GM19238 (cell line): ENCODE data around the gene HMGB4.

Experiments
- DNase-seq: peaks from one replicate; pipeline ENCODE4 v3.0.0; 2011; ENCODE audit warnings: low spot score; ENCODE audit not compliant: insufficient read length

Gene HMGB4

GRCh38 chr1:33863779-33864178, at the start of gene HMGB4:
HMGB4 (plus strand) TSS chr1:33864079; CDS start chr1:33864192, 113 bp downstream.
- DNase-seq: no peak

DNA sequence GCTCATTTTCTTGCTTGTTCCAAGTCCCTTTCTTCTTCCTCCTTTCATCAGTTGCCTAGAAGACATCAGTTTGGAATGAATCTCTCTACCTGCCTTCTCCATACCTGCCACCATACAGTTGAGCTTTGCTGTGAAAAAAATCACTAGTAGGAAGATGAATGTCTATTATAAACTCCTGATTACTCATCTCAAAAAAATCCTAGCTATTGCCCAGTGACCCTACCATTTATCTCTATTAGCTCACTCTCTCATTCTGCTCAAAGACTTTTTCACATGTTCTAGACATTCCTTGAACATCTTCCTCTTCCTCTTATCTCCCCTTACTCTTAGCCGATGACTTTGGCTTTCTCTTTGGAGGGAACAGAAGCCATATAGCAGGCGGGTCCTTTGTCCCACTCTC, 49.7 kb upstream of the HMGB4 start:
- DNase-seq: no peak

- DNase-seq: no peak
These were observed 48.8 kb upstream of the HMGB4 start for GRCh38 chr1:33815061-33815460.

DNA sequence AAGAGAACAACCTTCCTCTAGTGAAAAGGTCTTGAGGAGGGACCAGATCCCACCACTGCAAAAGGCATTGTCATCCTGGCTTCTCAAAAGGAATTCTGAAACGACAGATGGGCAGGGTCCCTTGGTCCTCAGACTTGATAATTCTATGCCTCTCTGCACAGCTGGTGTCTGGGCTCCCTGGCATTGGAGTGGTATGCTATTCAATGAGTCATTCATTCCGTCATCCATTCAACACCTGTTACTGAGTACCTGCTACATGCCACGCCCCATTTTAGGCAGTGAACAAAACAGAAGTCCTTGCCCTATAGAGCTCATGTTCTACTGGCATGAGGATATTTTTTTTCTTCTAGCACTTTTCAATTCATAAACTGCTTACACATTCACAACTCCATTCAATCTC, 45.8 kb upstream of the HMGB4 start:
- DNase-seq: no peak

DNA sequence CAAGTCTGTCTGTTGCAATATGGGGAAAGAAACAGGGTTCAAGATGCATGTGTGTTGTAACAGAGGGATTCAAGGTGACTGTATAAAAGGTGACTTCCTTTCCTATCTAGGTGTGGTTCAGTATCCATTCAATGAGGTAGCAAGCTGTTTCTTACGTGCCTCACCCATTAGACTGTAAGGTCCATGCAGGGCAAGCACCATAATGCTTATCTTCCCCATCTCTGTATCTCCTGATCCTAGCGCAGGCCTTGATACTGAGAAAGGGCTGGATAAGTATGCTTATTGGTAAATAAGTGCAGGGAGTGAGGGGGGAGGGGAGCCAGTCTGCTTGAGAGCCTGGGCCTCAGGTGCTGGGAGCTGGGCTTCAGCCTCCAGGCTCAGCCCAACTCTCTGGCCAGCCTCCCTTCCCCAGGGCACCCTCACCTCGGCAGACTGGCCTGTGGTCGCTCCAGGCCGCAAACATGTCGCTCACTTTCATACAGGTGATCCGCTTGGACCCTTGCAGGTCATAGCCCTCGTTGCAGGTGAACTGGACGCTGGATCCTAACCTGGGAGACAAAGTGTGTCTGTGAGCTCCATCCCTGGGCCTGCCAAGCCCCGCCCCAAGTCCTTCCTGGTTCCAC, 44.5 kb upstream of the HMGB4 start:
- DNase-seq: no peak

DNA sequence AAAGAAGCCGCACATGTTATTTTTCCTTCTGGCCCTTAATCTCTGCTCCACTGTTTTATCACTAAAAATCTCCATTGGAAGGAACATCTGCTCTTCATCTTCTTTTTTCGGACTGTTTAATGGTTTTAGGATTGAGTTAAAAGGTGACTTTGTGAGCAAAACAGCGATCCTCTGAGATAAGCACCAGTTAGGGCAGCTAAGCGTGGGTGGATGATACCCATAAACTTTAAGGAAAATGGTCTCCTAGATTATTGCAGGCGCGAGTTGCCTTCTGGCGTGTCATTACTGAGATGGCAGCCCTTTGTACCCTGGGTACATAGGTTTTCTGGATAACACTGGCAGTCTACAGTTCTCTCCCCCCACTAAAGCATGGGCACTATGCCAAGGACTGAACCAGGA, 44.0 kb upstream of the HMGB4 start:
- no peak for DNase-seq

GRCh38 chr1:33820804-33821203, 43.1 kb upstream of the HMGB4 start:
- DNase-seq: no peak

DNA sequence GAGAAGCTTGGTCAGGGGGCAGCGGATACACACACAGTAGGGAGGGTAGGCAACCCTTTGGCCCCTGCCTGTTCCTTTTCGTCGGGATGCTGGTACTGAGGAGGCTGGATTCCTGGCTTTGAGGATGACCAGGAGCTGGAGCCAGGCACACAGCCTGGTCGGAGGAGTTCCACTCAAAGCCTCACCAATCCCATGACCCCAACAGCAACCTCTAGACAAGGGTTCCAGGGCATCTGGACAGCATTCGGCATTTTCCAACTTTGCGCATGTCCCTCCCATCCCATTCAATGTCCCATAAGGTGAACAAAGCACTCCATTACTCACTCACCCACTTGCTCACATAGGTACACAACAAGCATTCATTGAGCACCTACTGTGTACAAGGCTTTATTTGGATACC, 42.6 kb upstream of the HMGB4 start:
- DNase-seq: no peak

- no peak for DNase-seq
These were observed 41.5 kb upstream of the HMGB4 start for GRCh38 chr1:33822396-33822795.

GRCh38 chr1:33823401-33823800, 40.5 kb upstream of the HMGB4 start:
- DNase-seq: no peak

- DNase-seq: no peak
These were observed 40.0 kb upstream of the HMGB4 start for GRCh38 chr1:33823830-33824229.

DNA sequence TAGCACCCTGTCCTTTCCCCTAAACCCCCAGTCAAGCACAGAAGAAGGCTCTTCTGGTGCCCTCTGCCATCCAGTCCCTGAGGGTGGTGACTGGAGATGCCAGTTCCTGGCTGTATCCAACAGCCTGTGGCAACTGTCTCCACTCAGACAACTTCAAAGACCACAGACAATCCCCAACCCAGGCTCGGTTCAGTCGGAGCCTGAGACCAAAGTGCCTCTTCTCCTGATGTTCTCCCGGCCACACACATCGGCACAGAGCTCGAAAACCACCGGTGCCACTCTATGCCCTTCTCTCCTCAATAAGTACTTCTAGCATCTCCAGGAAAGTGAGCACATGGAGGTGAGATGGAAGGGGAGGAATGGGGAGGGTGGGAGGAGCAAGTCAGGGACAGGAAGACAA, 39.6 kb upstream of the HMGB4 start:
- DNase-seq: no peak

DNA sequence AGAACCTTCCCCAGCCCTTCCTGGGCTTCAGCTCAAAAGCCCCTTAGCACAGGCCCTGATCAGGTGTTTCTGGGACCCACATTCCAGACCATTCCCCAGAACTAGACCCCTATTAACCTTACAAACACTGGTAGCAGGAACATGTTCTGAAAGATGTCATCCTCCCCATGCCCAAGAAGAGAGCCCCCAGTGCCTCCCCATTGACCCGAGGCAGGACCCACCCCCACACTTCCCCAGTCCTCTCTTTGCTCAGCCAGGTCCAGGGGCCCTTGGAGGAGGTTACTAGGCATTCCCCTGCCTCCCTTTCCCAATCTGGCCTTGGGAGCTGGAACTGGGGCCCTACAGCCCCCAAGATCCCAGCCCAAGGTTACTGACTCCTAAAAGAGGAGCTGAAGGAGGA, 38.9 kb upstream of the HMGB4 start:
- no peak for DNase-seq

GRCh38 chr1:33825506-33825905, 38.4 kb upstream of the HMGB4 start:
- DNase-seq: no peak

GRCh38 chr1:33826311-33826710, 37.6 kb upstream of the HMGB4 start:
- DNase-seq: no peak

DNA sequence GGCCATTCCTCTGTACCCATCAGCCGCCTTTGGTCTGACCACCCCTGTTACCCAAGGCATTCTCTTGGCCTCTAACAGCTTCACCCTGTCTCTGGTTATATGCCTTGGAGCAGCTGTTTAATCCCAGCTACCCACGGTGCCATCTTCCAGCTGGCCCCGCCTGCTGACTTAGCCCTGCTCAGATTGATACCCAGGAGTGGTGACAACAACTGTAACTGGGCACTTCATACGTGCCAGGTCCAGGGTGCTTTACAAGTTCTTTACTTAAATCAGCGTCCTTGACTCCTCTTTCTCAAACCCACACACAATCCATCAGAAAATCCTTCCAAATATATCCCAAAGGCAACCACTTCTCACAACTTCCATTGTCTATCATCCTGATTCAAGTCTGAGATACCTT, 37.2 kb upstream of the HMGB4 start:
- no peak for DNase-seq

DNA sequence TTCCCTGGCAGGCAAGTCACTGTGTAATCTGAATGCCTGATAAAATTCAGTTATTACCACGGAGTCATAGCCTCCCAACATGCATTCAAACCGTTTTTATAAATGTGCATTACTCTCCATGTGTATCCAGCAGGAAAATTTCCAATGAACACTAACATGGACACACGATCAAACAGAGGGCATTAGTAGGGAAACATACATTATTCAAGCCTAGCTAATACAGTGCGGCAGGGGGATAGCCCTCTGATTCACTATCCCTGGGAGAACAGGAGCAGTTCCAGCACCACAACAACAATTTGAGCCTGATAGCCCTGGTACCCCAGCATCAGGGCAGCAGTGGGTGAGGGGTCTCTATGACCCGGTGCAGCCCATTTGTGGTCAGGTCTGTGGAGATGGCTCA, 35.8 kb upstream of the HMGB4 start:
- no peak for DNase-seq

GRCh38 chr1:33828654-33829053, 35.2 kb upstream of the HMGB4 start:
- DNase-seq: no peak

DNA sequence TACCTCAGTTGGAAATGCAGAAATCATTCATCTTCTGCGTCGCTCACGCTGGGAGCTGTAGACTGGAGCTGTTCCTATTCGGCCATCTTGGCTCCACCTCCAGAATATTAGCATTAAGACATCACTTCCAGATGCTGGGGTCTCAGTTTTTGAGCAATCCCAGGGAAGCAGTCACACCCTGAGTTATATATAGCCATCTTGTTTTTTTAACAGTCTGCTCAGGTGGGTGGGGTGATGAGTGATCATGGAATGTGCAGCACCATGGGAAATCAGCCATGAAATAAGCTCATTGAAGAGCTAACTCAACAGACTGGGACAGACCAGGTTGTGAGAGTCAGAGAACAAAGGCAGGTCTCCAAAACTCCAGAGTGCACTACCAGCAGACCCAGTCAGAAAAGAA, 27.0 kb upstream of the HMGB4 start:
- no peak for DNase-seq

DNA sequence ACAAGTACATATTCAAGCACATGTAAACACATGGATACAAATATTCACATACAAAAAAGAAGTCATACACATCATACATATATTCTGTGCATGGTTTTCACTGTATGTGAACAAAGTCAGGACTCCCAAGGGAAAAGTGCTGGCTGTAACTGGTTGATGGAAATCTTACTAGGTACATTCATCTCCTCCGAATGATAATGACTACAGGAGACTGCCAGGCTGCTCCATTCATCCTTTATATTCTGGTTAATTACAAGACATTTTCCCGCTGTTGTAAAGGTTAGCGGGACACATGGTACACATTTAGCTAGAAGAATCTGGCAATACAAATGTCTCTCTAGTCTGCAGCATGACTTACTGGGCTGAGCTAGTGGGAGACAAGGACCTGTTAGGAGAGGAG, 26.2 kb upstream of the HMGB4 start:
- DNase-seq: no peak

DNA sequence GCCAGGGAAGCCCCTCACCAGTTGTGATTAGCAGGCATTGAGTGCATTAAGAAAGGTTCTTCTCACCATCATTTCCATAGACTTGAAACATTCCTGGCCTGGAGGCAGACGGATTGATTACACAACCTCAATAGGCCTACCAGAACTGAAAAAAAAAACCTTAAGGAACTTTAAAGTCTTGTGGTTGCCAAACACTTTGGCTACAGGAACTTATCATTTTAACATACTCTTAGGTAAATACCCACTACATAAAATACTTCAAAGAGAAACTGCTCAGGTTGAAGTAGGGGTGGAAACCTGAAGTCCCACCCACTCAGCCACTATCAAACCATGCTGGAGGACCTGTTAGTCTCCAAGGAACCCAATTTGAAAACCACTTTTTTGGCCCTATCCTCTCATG, 22.4 kb upstream of the HMGB4 start:
- no peak for DNase-seq

DNA sequence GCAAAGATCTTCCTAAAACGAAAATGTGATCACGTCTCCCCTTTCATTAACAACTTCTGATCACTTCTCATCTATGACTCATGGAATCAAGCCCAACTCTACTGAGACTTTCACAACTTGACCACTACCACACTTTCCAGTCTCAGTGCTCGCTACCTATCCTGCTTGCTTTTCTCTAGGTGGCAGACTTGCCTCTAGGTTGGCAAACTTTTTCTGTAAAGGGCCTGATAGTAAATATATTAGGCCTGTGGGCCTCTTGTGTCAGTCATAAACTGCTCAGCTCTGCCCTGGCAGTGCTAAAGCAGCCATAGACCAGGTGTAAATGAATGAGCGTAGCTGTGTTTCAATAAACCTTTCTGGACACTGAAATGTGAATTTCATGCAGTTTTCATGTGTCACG, 21.5 kb upstream of the HMGB4 start:
- no peak for DNase-seq

DNA sequence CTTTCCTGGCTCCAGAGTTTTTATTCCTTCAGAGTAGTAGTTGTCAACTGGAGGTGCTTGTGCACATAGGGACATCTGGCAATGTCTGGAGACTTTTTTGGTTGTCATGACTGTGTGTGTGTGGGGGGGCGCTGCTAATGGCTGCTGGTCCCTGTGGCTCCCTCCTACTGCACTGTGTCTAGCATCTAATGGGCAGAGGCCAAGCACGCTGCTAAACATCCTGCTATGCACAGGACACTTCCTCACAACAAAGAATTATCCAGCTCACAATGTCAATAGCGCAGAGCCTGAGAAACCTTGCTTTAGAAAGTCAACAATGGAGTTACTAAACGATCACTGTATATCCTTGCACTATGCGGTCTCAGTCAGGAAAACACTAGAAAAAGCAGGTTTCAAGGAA, 19.7 kb upstream of the HMGB4 start:
- DNase-seq: no peak

DNA sequence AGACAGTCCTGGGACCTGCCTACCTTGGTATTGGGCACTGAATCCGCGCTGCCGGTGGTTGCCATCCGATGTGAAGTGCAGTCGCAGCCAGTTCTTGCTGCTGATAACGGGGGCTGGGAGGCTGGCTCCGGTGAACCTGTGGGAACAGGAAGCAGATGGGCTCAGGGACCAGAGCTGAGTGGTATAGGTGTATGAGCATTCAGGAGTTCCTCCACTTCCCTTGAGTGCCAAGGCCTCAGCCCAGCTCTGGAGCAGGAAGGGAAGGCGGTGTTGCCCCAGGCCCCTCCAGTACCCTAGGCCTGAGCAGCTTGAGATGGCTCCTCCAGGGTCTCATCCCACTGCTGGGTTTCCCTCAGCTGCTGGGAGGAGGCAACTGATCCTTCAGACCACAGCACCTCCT, 17.0 kb upstream of the HMGB4 start:
- DNase-seq: no peak
